ENCODE results near the gene MYBPC1. TPM values are rescaled to one million over a fixed set of nuclear protein-coding genes. Genes with fewer than 3 reads are reported as not detected.
"Not testable (repeated sequence)": the region's sequence is repeated elsewhere in the genome, so short reads cannot be mapped to it uniquely, and the experiment has no call there.

The MYBPC1 gene
- total and polyA plus RNA-seq, 2 donors: 4.6 to 10.6 TPM

- DNase-seq (ENCODE audit: low read depth in 6 of 9, low spot score in 9 of 9): no peak
- H3K27ac ChIP-seq (ENCODE audit: low read depth in 1 of 2, low read length in 1 of 2): no peak overlapping the region
- H3K9me3 ChIP-seq (ENCODE audit: control insufficient read depth in 2 of 2, insufficient read depth in 1 of 2, low read length in 1 of 2): no peaks in the 10 kb centered on the region
- no peaks in the 10 kb centered on the region for H3K36me3 ChIP-seq (ENCODE audit: control insufficient read depth in 2 of 2, insufficient read depth in 2 of 2, low read length in 1 of 2)
- no peaks in the 10 kb centered on the region for H3K4me1 ChIP-seq (ENCODE audit: control insufficient read depth in 2 of 2, insufficient read depth in 2 of 2, low read length in 2 of 2)
- 98% methylated on average over 4 of the region's 4 CpGs for WGBS
- no peaks in the 10 kb centered on the region for H3K27me3 ChIP-seq (ENCODE audit: control insufficient read depth in 2 of 2, insufficient read depth in 1 of 2, low read length in 1 of 2)
- H3K4me3 ChIP-seq (ENCODE audit: low read length in 2 of 2): no peak overlapping the region
These were observed 127.6 kb downstream of the MYBPC1 start for GRCh38 chr12:101722392-101722791.

- Histone ChIP-seq H3K9me3 (ENCODE audit: control insufficient read depth in 2 of 2, insufficient read depth in 1 of 2, low read length in 1 of 2) (no peaks in the 10 kb centered on the region), H3K27me3 (ENCODE audit: control insufficient read depth in 2 of 2, insufficient read depth in 1 of 2, low read length in 1 of 2) (no peaks in the 10 kb centered on the region), H3K36me3 (ENCODE audit: control insufficient read depth in 2 of 2, insufficient read depth in 2 of 2, low read length in 1 of 2) (no peaks in the 10 kb centered on the region), H3K4me1 (ENCODE audit: control insufficient read depth in 2 of 2, insufficient read depth in 2 of 2, low read length in 2 of 2) (no peaks in the 10 kb centered on the region), H3K4me3 (ENCODE audit: low read length in 2 of 2) (no peak overlapping the region), H3K27ac (ENCODE audit: low read depth in 1 of 2, low read length in 1 of 2) (no peak overlapping the region)
- DNase-seq (ENCODE audit: low read depth in 6 of 9, low spot score in 9 of 9): no peak
These were observed 132.3 kb downstream of the MYBPC1 start for GRCh38 chr12:101727098-101727497.

GRCh38 chr12:101729842-101730241 lies 135.1 kb downstream of the MYBPC1 start:
- H3K36me3 ChIP-seq (ENCODE audit: control insufficient read depth in 2 of 2, insufficient read depth in 2 of 2, low read length in 1 of 2): no peaks in the 10 kb centered on the region
- DNase-seq (ENCODE audit: low read depth in 6 of 9, low spot score in 9 of 9): no peak

GRCh38 chr12:101732318-101732717 lies 137.5 kb downstream of the MYBPC1 start:
- Histone ChIP-seq H3K27ac (ENCODE audit: low read depth in 1 of 2, low read length in 1 of 2) (no peak overlapping the region), H3K4me1 (ENCODE audit: control insufficient read depth in 2 of 2, insufficient read depth in 2 of 2, low read length in 2 of 2) (no peaks in the 10 kb centered on the region), H3K4me3 (ENCODE audit: low read length in 2 of 2) (no peak overlapping the region), H3K9me3 (ENCODE audit: control insufficient read depth in 2 of 2, insufficient read depth in 1 of 2, low read length in 1 of 2) (no peaks in the 10 kb centered on the region), H3K36me3 (ENCODE audit: control insufficient read depth in 2 of 2, insufficient read depth in 2 of 2, low read length in 1 of 2) (no peaks in the 10 kb centered on the region), H3K27me3 (ENCODE audit: control insufficient read depth in 2 of 2, insufficient read depth in 1 of 2, low read length in 1 of 2) (no peaks in the 10 kb centered on the region)
- WGBS: 96% methylated on average over 1 of the region's 1 CpG
- no peak for DNase-seq (ENCODE audit: low read depth in 6 of 9, low spot score in 9 of 9)

More at GRCh38 chr12:101729842-101730241, 135.1 kb downstream of the MYBPC1 start:
- Histone ChIP-seq H3K9me3 (ENCODE audit: control insufficient read depth in 2 of 2, insufficient read depth in 1 of 2, low read length in 1 of 2) (no peaks in the 10 kb centered on the region), H3K27ac (ENCODE audit: low read depth in 1 of 2, low read length in 1 of 2) (no peak overlapping the region), H3K4me3 (ENCODE audit: low read length in 2 of 2) (no peak overlapping the region), H3K27me3 (ENCODE audit: control insufficient read depth in 2 of 2, insufficient read depth in 1 of 2, low read length in 1 of 2) (no peaks in the 10 kb centered on the region), H3K4me1 (ENCODE audit: control insufficient read depth in 2 of 2, insufficient read depth in 2 of 2, low read length in 2 of 2) (no peaks in the 10 kb centered on the region)

GRCh38 chr12:101733166-101733565 lies 138.4 kb downstream of the MYBPC1 start:
- H3K27ac ChIP-seq (ENCODE audit: low read depth in 1 of 2, low read length in 1 of 2): no peak overlapping the region
- H3K4me3 ChIP-seq (ENCODE audit: low read length in 2 of 2): no peak overlapping the region
- no peaks in the 10 kb centered on the region for H3K27me3 ChIP-seq (ENCODE audit: control insufficient read depth in 2 of 2, insufficient read depth in 1 of 2, low read length in 1 of 2)
- peaks cover 0 to 3% of the 10 kb centered on the region in 2 donors for H3K36me3 ChIP-seq (ENCODE audit: control insufficient read depth in 2 of 2, insufficient read depth in 2 of 2, low read length in 1 of 2)
- DNase-seq (ENCODE audit: low read depth in 6 of 9, low spot score in 9 of 9): no peak
- H3K9me3 ChIP-seq (ENCODE audit: control insufficient read depth in 2 of 2, insufficient read depth in 1 of 2, low read length in 1 of 2): no peaks in the 10 kb centered on the region
- WGBS: 98% methylated on average over 2 of the region's 2 CpGs
- H3K4me1 ChIP-seq (ENCODE audit: control insufficient read depth in 2 of 2, insufficient read depth in 2 of 2, low read length in 2 of 2): no peaks in the 10 kb centered on the region

- H3K27ac ChIP-seq (ENCODE audit: low read depth in 1 of 2, low read length in 1 of 2); DNase-seq (ENCODE audit: low read depth in 6 of 9, low spot score in 9 of 9); H3K27me3 ChIP-seq (ENCODE audit: control insufficient read depth in 2 of 2, insufficient read depth in 1 of 2, low read length in 1 of 2); H3K9me3 ChIP-seq (ENCODE audit: control insufficient read depth in 2 of 2, insufficient read depth in 1 of 2, low read length in 1 of 2); H3K36me3 ChIP-seq (ENCODE audit: control insufficient read depth in 2 of 2, insufficient read depth in 2 of 2, low read length in 1 of 2); H3K4me1 ChIP-seq (ENCODE audit: control insufficient read depth in 2 of 2, insufficient read depth in 2 of 2, low read length in 2 of 2); H3K4me3 ChIP-seq (ENCODE audit: low read length in 2 of 2): not testable (repeated sequence)
- 97% methylated on average over 5 of the region's 5 CpGs for WGBS
These were observed 139.7 kb downstream of the MYBPC1 start for GRCh38 chr12:101734482-101734881.

Other genes with a start within 250 kb of the MYBPC1 start
- 46.6 TPM for gene ARL1, start 187.2 kb upstream of the MYBPC1 start, total RNA-seq
- gene ARL1, start 187.2 kb upstream of the MYBPC1 start, polyA plus RNA-seq: 31.6 TPM
- 7.0 TPM for gene SPIC, start 119.6 kb upstream of the MYBPC1 start, total RNA-seq
- 2.2 TPM for gene SPIC, start 119.6 kb upstream of the MYBPC1 start, polyA plus RNA-seq
- gene CHPT1, start 102.7 kb downstream of the MYBPC1 start, total RNA-seq: 12.8 TPM
- 34.4 TPM for gene CHPT1, start 102.7 kb downstream of the MYBPC1 start, polyA plus RNA-seq
- 0.76 TPM for gene SYCP3, start 144.5 kb downstream of the MYBPC1 start, total RNA-seq
- gene SYCP3, start 144.5 kb downstream of the MYBPC1 start, polyA plus RNA-seq: 1.4 TPM
- 44.8 TPM for gene GNPTAB, start 236.0 kb downstream of the MYBPC1 start, total RNA-seq
- gene GNPTAB, start 236.0 kb downstream of the MYBPC1 start, polyA plus RNA-seq: 20.6 TPM